H1 (cell line): ENCODE data around the gene RARRES2. TPM values are rescaled to one million over a fixed set of nuclear protein-coding genes. Genes with fewer than 3 reads are reported as not detected.
A peak's percentile ranks its signal among the peaks of the same experiment; 100 is the strongest.

Experiments used
- CTCF ChIA-PET: fragments of 300-600 bp; sonication (Branson Sonifier 250); formaldehyde crosslinking; loops from one replicate; lab custom pipeline; 2021; ENCODE audit not compliant: partially characterized antibody; lab: Charles Lee
- POLR2A ChIA-PET: fragments of 300-600 bp; sonication (Branson Sonifier 250); formaldehyde crosslinking; loops from one replicate; lab custom pipeline; 2021; ENCODE audit warnings: inconsistent platforms; ENCODE audit not compliant: partially characterized antibody; lab: Charles Lee
- DNase-seq, 2 experiments: peaks; one replicate each; pipeline versions ENCODE4 v3.0.0 to v3.0.0-alpha.2; 2010 to 2022; ENCODE audit warnings: low spot score in 2 of 2, low read depth in 1 of 2, mixed read lengths in 1 of 2
- FAIRE-seq: peaks from 2 replicates; lab custom pipeline; 2011; peaks lifted over from hg19 to GRCh38; lab: Jason Lieb, UNC
- H2AFZ ChIP-seq: 2 replicates; pipeline ENCODE4 v1.8.1; 2012; ENCODE audit warnings: low read length, inconsistent platforms
- H2AK5ac ChIP-seq: 2 replicates; pipeline ENCODE4 v1.6.1; 2013; ENCODE audit warnings: low read depth, low read length
- H2BK120ac ChIP-seq: replicated peaks from 2 replicates; pipeline ENCODE3; 2013; ENCODE audit warnings: low read depth, low read length, inconsistent platforms
- H2BK12ac ChIP-seq: 2 replicates; pipeline ENCODE4 v1.6.1; 2013; ENCODE audit warnings: low read depth, low read length
- H2BK15ac ChIP-seq: 2 replicates; pipeline ENCODE4 v1.6.1; 2013; ENCODE audit warnings: low read length
- H2BK20ac ChIP-seq: 2 replicates; pipeline ENCODE4 v1.6.1; 2013; ENCODE audit warnings: low read length
- H2BK5ac ChIP-seq: 2 replicates; pipeline ENCODE4 v1.6.1; 2013; ENCODE audit warnings: low read depth, low read length
- H3K14ac ChIP-seq: 2 replicates; pipeline ENCODE4 v1.6.1; 2013; ENCODE audit warnings: inconsistent platforms; ENCODE audit not compliant: insufficient read length
- H3K18ac ChIP-seq: 2 replicates; pipeline ENCODE4 v1.6.1; 2013; ENCODE audit warnings: low read length; ENCODE audit errors: extremely low read depth
- H3K23ac ChIP-seq: 2 replicates; pipeline ENCODE4 v1.6.1; 2013; ENCODE audit warnings: inconsistent platforms; ENCODE audit not compliant: insufficient read length
- H3K23me2 ChIP-seq: 2 replicates; pipeline ENCODE4 v1.6.1; 2013; ENCODE audit warnings: low read depth, low read length
- H3K27ac ChIP-seq: 2 replicates; pipeline ENCODE4 v1.6.1; 2011; ENCODE audit warnings: low read depth, low read length, inconsistent platforms
- H3K27me3 ChIP-seq, 4 experiments: replicated peaks in 1 of 4; 1 replicate in 1 of 4; 2 replicates in 3 of 4; pipeline versions ENCODE4 v1.6.1 to v1.8.1; 2011 to 2013; ENCODE audit warnings: low read length in 3 of 4, mild to moderate bottlenecking in 3 of 4, inconsistent platforms in 2 of 4, mixed read lengths in 2 of 4, moderate library complexity in 1 of 4; ENCODE audit not compliant: control insufficient read depth in 3 of 4, insufficient read depth in 3 of 4; ENCODE audit errors: extremely low read depth in 1 of 4
- H3K36me3 ChIP-seq, 4 experiments: 2 replicates each; pipeline versions ENCODE4 v1.6.1 to v1.8.1; 2011 to 2013; ENCODE audit warnings: mild to moderate bottlenecking in 4 of 4, low read length in 3 of 4, moderate library complexity in 2 of 4, control low read depth in 1 of 4, inconsistent platforms in 1 of 4; ENCODE audit not compliant: insufficient read depth in 4 of 4, control insufficient read depth in 2 of 4
- H3K4ac ChIP-seq: replicated peaks from 2 replicates; pipeline ENCODE3; 2013; ENCODE audit warnings: low read length, low read depth, mixed read lengths, inconsistent platforms; ENCODE audit not compliant: insufficient read length
- H3K4me1 ChIP-seq, 4 experiments: replicated peaks in 1 of 4; 1 replicate in 1 of 4; 2 replicates in 3 of 4; pipeline versions ENCODE4 v1.6.1 to v1.8.1; 2011 to 2013; ENCODE audit warnings: low read length in 3 of 4, inconsistent platforms in 2 of 4, mixed read lengths in 1 of 4; ENCODE audit not compliant: insufficient read depth in 4 of 4, control insufficient read depth in 3 of 4
- H3K4me2 ChIP-seq, 2 experiments: 2 replicates each; pipeline versions ENCODE4 v1.6.1 to v1.8.1; 2011 to 2013; ENCODE audit warnings: low read depth in 2 of 2, low read length in 2 of 2, control low read depth in 1 of 2, inconsistent platforms in 1 of 2, mild to moderate bottlenecking in 1 of 2; ENCODE audit not compliant: insufficient read depth in 1 of 2
- H3K4me3 ChIP-seq, 4 experiments: fragments of 200-600, 300-600 bp in 1 of 4; sonication (generic), shearing (Covaris generic), sonication (Bioruptor Twin) in 1 of 4; 2 replicates each; pipeline versions ENCODE4 v1.5.1 to v1.8.1; 2011 to 2016; ENCODE audit warnings: low read length in 4 of 4, low read depth in 3 of 4, control low read depth in 2 of 4, inconsistent platforms in 2 of 4, mild to moderate bottlenecking in 2 of 4, mixed read lengths in 1 of 4, moderate library complexity in 1 of 4; ENCODE audit not compliant: insufficient read depth in 2 of 4; ENCODE audit errors: extremely low read depth in 1 of 4
- H3K56ac ChIP-seq: replicated peaks from 2 replicates; pipeline ENCODE3; 2013; ENCODE audit warnings: low read depth, mild to moderate bottlenecking, mixed read lengths, low read length, inconsistent platforms; ENCODE audit not compliant: insufficient read length
- H3K79me1 ChIP-seq: 2 replicates; pipeline ENCODE4 v1.6.1; 2013; ENCODE audit warnings: low read depth, low read length, control low read depth
- H3K79me2 ChIP-seq, 2 experiments: 2 replicates each; pipeline versions ENCODE4 v1.6.1 to v1.8.1; 2012 to 2013; ENCODE audit warnings: low read length in 2 of 2, mild to moderate bottlenecking in 2 of 2, inconsistent platforms in 1 of 2; ENCODE audit not compliant: insufficient read depth in 2 of 2, control insufficient read depth in 1 of 2
- H3K9ac ChIP-seq, 4 experiments: replicated peaks in 1 of 4; 1 replicate in 1 of 4; 2 replicates in 3 of 4; pipeline versions ENCODE4 v1.6.1 to v1.8.1; 2011 to 2013; ENCODE audit warnings: low read depth in 3 of 4, low read length in 3 of 4, control low read depth in 2 of 4, mild to moderate bottlenecking in 2 of 4, moderate library complexity in 2 of 4, inconsistent platforms in 1 of 4; ENCODE audit errors: extremely low read depth in 1 of 4
- H3K9me3 ChIP-seq, 2 experiments: 2 replicates each; pipeline versions ENCODE4 v1.6.1 to v1.8.1; 2012 to 2013; ENCODE audit warnings: mild to moderate bottlenecking in 2 of 2, moderate library complexity in 2 of 2, control low read depth in 1 of 2, inconsistent platforms in 1 of 2, low read depth in 1 of 2, low read length in 1 of 2, mixed read lengths in 1 of 2; ENCODE audit not compliant: insufficient read depth in 2 of 2
- H4K20me1 ChIP-seq, 2 experiments: replicated peaks in 1 of 2; 2 replicates each; pipeline versions ENCODE3 to v1.8.1; 2011 to 2013; ENCODE audit warnings: inconsistent platforms in 2 of 2, low read length in 2 of 2, mild to moderate bottlenecking in 1 of 2; ENCODE audit not compliant: insufficient read depth in 2 of 2, control insufficient read depth in 1 of 2
- H4K5ac ChIP-seq: 2 replicates; pipeline ENCODE4 v1.6.1; 2013; ENCODE audit warnings: low read length, low read depth, mixed read lengths, inconsistent platforms; ENCODE audit not compliant: insufficient read length
- H4K8ac ChIP-seq: 2 replicates; pipeline ENCODE4 v1.8.0; 2013; ENCODE audit warnings: mild to moderate bottlenecking, moderate library complexity, low read length, inconsistent platforms; ENCODE audit not compliant: insufficient read depth; ENCODE audit errors: extremely low read depth
- H4K91ac ChIP-seq: replicated peaks from 2 replicates; pipeline ENCODE3; 2013; ENCODE audit warnings: low read length, mixed read lengths, inconsistent platforms; ENCODE audit not compliant: insufficient read length
- ATF3 ChIP-seq: IDR thresholded peaks from 2 replicates; pipeline ENCODE4 v1.6.1; 2011; ENCODE audit warnings: low read depth, mild to moderate bottlenecking, low read length; ENCODE audit not compliant: insufficient read depth
- BACH1 ChIP-seq: IDR thresholded peaks from 2 replicates; pipeline ENCODE4 v1.6.1; 2012; ENCODE audit warnings: low read length, improper control_type of control experiment
- CBX8 ChIP-seq: fragments of 300-800, 300-1000 bp; sonication (generic); IDR thresholded peaks from 2 replicates; pipeline ENCODE4 v1.7.1; 2016; ENCODE audit warnings: low read depth, low read length, borderline replicate concordance
- CEBPB ChIP-seq: IDR thresholded peaks from 2 replicates; pipeline ENCODE4 v1.6.1; 2012; ENCODE audit warnings: low read depth, low read length
- CHD1 ChIP-seq: IDR thresholded peaks from 2 replicates; pipeline ENCODE4 v1.6.1; 2012; ENCODE audit warnings: low read depth, low read length, improper control_type of control experiment
- CREB1 ChIP-seq: IDR thresholded peaks from 2 replicates; pipeline ENCODE4 v1.6.1; 2012; ENCODE audit warnings: inconsistent platforms
- FOSL1 ChIP-seq: IDR thresholded peaks from 2 replicates; pipeline ENCODE4 v1.6.1; 2011; ENCODE audit warnings: mild to moderate bottlenecking, low read depth, low read length, moderate library complexity; ENCODE audit not compliant: insufficient read depth
- JUN ChIP-seq: IDR thresholded peaks from 2 replicates; pipeline ENCODE4 v1.6.1; 2011; ENCODE audit warnings: low read depth, mild to moderate bottlenecking, improper control_type of control experiment, low read length
- KDM5A ChIP-seq: fragments of 200-600 bp; IDR thresholded peaks from 2 replicates; pipeline ENCODE4 v1.7.1; 2012; ENCODE audit warnings: mild to moderate bottlenecking, low read length, inconsistent platforms, mixed read lengths
- POLR2AphosphoS5 ChIP-seq: IDR thresholded peaks from 2 replicates; pipeline ENCODE4 v1.6.1; 2011; ENCODE audit warnings: low read depth, low read length
- SP1 ChIP-seq: IDR thresholded peaks from 2 replicates; pipeline ENCODE4 v1.6.1; 2011; ENCODE audit warnings: low read depth, low read length
- TAF7 ChIP-seq: optimal IDR thresholded peaks from 2 replicates; pipeline ENCODE3; 2011; ENCODE audit warnings: low read depth, mild to moderate bottlenecking, inconsistent platforms, low read length, moderate library complexity, borderline replicate concordance
- YY1 ChIP-seq: IDR thresholded peaks from 2 replicates; pipeline ENCODE4 v1.6.1; 2011; ENCODE audit warnings: low read depth, mild to moderate bottlenecking, low read length
- WGBS, 2 experiments: shearing (Covaris generic) in 1 of 2; methylation state at CpG; one replicate each; pipeline versions ENCODE4 v1.1.6 to v1.1.7; 2013 to 2015; ENCODE audit warnings: low lambda C conversion rate in 2 of 2, mixed read lengths in 2 of 2, inconsistent platforms in 1 of 2, low coverage in 1 of 2, missing lambda C conversion rate in 1 of 2; ENCODE audit not compliant: insufficient replicate concordance in 2 of 2, insufficient coverage in 1 of 2, insufficient read length in 1 of 2; ENCODE audit errors: extremely low coverage in 1 of 2, missing lambda C conversion rate in 1 of 2; 5-methylcytosine and 5-hydroxymethylcytosine counted together
- polyA plus RNA-seq, 7 experiments: library from polyadenylated mRNA; depleted of rRNA in 3 of 7; stranded (reverse) in 5 of 7; unstranded in 2 of 7; fragments of >200 nt in 5 of 7; fragments of 200-250 nt in 2 of 7; gene quantifications; 1 replicate in 5 of 7; 2 replicates in 1 of 7; 4 replicates in 1 of 7; pipeline versions ENCODE4 v1.2.1 to v1.2.3, GENCODE V29; 2011 to 2013; ENCODE audit warnings: missing spikeins in 2 of 7, mixed read lengths in 2 of 7
- total RNA-seq: library from RNA; stranded (reverse); fragmentation: NEBNext Ultra II Directional; extraction: Animal tissue kit (Norgen Biotek cat#: 25700); gene quantifications from 2 replicates; pipeline ENCODE4 v1.2.1, GENCODE V29; 2021

The RARRES2 gene
- total and polyA plus RNA-seq, 2 of the 8 experiments (the other 6 are each of a cell fraction or from before 2014, with no cell fraction given) = 254 to 441 TPM

- no peak overlapping the region for H2BK120ac ChIP-seq
- no peaks in the 10 kb centered on the region for H3K9me3 ChIP-seq
- peak overlapping the region; percentile 36 to 94; a peak in 3 of 4 replicates for H3K4me2 ChIP-seq
- peaks cover 33 to 61% (median 44%) of the 10 kb centered on the region in 4 experiments for H3K4me1 ChIP-seq
- no peak overlapping the region for H4K8ac ChIP-seq
- H3K36me3 ChIP-seq = peaks cover 0 to 15% (median 0%) of the 10 kb centered on the region in 4 experiments; a peak in 2 of 8 replicates
- ChIA-PET CTCF (interaction anchor here (0.6 to 1.3 kb wide), 3 partner anchors 20 to 722 kb away, joined by 3 to 4 read pairs (median 3); no protein-coding TSS in a partner anchor), POLR2A (interaction anchor here (1.0 to 9.0 kb wide), 4 partner anchors 9 to 47 kb away, joined by 3 to 170 read pairs (median 60); partner anchors contain the start of gene REPIN1)
- H2BK5ac ChIP-seq = peak overlapping the region; percentile 85
- H4K5ac ChIP-seq = peak overlapping the region; percentile 2
- H3K23ac ChIP-seq = no peak overlapping the region
- DNase-seq (no peak), FAIRE-seq (no peak)
- peaks cover 0 to 66% of the 10 kb centered on the region in 2 experiments for H3K79me2 ChIP-seq
- no peak overlapping the region for H2AFZ ChIP-seq
- peak overlapping the region; percentile 98; the same call in 1 of the 2 replicates for H2BK20ac ChIP-seq
- no peak overlapping the region for H3K14ac ChIP-seq
- no peaks in the 10 kb centered on the region for H3K27me3 ChIP-seq
- H3K56ac ChIP-seq = no peak overlapping the region
- peak overlapping the region; percentile 87; the same call in 1 of the 2 replicates for H2BK12ac ChIP-seq
- no peak overlapping the region; a peak in 1 of 7 replicates for H3K9ac ChIP-seq
- peaks cover 18% of the 10 kb centered on the region for H3K79me1 ChIP-seq
- H4K20me1 ChIP-seq = no peaks in the 10 kb centered on the region
- 88% methylated on average over 18 of the region's 20 CpGs; no CpG with 5 or more reads in 1 of the 2 experiments for WGBS, 2 experiments
- 0 out of 2 replicates have a peak overlapping the region, but pooled peaks have one; percentile 54 for H3K18ac ChIP-seq
- peak overlapping the region; percentile 70 for H4K91ac ChIP-seq
- no peak overlapping the region for H3K4me3 ChIP-seq
- H3K27ac ChIP-seq = peak overlapping the region; percentile 20; the same call in 1 of the 2 replicates
- peaks cover 11% of the 10 kb centered on the region for H3K23me2 ChIP-seq
- H3K4ac ChIP-seq = no peak overlapping the region
- peak overlapping the region; percentile 92; the same call in 1 of the 2 replicates for H2BK15ac ChIP-seq
- peak overlapping the region; percentile 66; the same call in 1 of the 2 replicates for H2AK5ac ChIP-seq
- TF ChIP-seq CBX8 (no peak), TAF7 (no peak), ATF3 (no peak), BACH1 (no peak), CEBPB (no peak), CHD1 (no peak), POLR2AphosphoS5 (no peak), YY1 (no peak), CREB1 (no peak), KDM5A (no peak), SP1 (no peak), JUN (no peak), FOSL1 (no peak)
Measured at GRCh38 chr7:150382123-150382843, 40.9 kb upstream of the RARRES2 start.
